Measurements from ENCODE around the gene SPON2.
"Not testable (repeated sequence)": the region's sequence is repeated elsewhere in the genome, so short reads cannot be mapped to it uniquely, and the experiment has no call there.

Gene SPON2

GRCh38 chr4:1152290-1152689 is 20.1 kb downstream of the SPON2 start:
- in situ Hi-C loops (cut with MboI; ENCODE audit: low sequenced_read_pairs), result no loop called here

DNA sequence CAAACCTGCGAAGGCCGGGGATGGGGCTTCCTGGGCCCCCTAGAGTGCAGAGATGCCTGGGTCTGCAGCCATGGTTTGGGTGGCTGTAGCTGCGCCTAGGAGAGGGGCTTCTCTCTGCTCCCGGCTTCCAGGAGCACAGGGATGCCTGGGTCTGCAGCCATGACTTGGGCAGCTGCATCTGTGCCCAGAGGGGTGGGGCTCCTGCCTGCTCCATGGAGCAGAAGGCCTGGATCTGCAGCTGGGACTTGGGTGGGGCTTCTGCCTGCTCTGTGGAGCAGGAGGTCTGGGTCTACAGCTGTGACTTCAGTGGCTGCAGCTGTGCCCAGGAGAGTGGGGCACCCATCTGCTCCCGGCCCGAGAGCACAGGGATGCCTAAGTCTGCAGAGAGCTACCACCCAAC is 20.8 kb downstream of the SPON2 start:
- in situ Hi-C loops (cut with MboI; ENCODE audit: low sequenced_read_pairs), result no loop called here

DNA sequence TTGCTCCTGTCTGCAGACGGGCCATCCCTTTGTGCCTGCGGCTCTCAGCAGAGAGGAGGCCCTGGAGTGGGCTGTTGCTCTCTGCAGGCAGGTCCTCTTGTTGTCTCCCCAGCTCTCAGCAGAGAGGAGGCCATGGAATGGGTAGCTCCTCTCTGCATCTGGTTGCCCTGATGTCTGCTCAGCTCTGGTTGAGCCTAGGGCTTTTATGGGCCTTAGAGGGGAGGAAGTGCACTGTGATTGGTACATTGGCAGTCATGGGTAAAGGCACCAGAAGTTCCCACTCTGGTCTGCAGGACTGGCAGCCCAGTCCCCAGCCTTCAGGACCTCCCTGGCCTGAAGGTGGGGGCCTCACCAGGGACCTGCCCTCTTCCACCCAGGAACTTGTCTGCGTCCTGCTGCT is 21.5 kb downstream of the SPON2 start:
- in situ Hi-C loops (cut with MboI; ENCODE audit: low sequenced_read_pairs), result no loop called here

GRCh38 chr4:1139860-1140259 is 32.5 kb downstream of the SPON2 start:
- in situ Hi-C loops (cut with MboI; ENCODE audit: low sequenced_read_pairs), result loop anchor here (10.0 kb wide), 1 partner anchor 205 kb away; the partner anchor contains the start of gene UVSSA

GRCh38 chr4:1137850-1138249 is 34.5 kb downstream of the SPON2 start:
- in situ Hi-C loops (cut with MboI; ENCODE audit: low sequenced_read_pairs), result loop anchor here (10.0 kb wide), 1 partner anchor 207 kb away; the partner anchor contains the start of gene UVSSA

DNA sequence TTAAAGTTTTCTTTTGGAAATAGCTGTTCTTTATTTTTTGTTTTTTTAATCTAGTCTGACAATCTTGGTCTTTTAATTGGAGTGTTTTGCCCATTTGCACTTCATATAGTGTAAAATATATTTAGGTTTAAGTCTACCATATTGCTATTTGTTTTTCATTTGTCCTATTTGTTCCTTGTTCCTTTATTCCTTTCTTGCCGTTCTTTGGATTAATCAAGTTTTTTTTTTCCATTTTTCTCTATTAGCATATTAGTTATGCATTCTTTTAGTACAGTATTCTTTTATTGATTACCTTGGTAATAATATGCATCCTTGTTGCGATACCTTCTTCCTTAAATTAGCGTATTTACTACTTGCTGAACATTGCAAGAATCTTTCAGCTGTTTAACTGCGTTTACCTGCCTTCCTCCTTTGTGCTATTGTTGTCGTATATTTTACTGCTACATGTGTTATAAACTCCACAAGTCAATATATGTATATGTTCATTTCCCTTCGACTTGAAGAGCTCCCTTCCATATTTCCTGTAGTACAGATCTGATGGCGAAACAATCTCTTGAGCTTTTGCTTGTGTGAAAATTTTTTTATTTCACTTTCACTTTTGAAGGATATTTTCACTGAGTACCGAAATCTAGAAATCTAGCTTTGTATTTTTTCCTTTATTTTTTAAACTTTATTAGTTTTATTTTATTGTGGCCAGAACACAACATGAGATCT is 35.2 kb downstream of the SPON2 start:
- in situ Hi-C loops (cut with MboI; ENCODE audit: low sequenced_read_pairs), result loop anchor here (10.0 kb wide), 1 partner anchor 208 kb away; the partner anchor contains the start of gene UVSSA

GRCh38 chr4:1136048-1136447 is 36.3 kb downstream of the SPON2 start:
- in situ Hi-C loops (cut with MboI; ENCODE audit: low sequenced_read_pairs), result loop anchor here (10.0 kb wide), 1 partner anchor 209 kb away; the partner anchor contains the start of gene UVSSA

- in situ Hi-C loops (cut with MboI; ENCODE audit: low sequenced_read_pairs), result loop anchor here (10.0 kb wide), 1 partner anchor 212 kb away; the partner anchor contains the start of gene UVSSA
Observed at GRCh38 chr4:1133033-1133432, 39.4 kb downstream of the SPON2 start.

DNA sequence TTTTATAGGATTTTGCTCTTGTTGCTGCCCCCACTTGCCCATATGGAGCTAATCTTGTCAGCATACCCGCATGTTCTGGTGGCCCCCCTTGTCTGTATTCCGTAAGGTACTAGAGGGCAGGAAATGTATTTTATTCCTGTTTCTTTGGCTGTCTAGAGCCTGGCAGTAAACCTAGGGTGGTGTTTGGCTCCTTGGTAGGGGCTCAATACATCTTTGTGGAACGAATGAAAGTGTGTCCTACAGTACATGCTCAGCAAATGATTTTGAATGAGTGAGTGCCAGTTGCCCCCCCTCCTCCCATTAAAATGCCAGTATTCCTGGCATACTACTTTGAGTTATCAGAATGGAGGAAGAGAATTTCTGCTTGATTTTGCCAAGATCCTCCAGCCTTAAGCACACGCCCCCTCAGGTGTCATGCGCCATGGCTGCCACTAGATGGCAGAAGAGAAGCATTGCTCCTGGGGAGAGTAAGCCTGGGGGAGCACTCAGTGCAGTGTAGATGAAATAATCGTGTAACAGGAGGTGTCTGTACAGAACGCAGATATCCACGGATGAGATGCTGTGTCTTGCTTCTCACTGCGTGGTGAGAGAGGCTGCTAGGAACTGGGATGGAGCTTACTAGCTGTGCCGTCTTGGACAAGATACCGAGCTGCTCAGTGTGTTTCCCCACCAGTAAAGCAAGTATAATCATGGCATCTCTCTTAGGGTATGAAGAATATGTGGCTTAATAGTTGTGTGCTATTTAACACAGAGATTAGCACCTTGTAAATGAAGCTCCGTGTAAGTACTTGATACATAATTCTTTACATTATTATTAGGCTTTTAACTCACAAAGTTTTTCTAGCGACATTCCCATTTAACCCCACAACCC is 41.8 kb downstream of the SPON2 start:
- in situ Hi-C loops (cut with MboI; ENCODE audit: low sequenced_read_pairs), result loop anchor here (10.0 kb wide), 1 partner anchor 214 kb away; the partner anchor contains the start of gene UVSSA

DNA sequence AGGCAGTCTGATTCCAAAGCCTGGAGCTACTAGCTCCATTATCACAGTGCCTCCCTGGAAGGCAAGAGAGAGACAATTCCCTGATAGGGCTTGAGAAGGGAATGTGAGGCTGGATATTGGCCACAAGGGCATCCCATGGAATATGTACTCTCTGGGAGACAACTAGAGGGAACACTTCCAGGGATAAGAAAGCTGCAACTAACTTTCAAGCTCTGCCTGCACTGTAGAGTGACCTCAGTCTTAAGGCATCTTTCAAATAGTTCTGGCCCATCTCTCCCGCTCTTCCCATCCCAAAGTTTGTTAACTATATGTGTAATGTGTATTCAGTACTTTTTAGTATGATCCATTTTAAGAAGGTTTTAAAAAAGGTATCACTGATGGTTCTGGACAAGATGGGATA is 45.9 kb downstream of the SPON2 start:
- in situ Hi-C loops (cut with MboI; ENCODE audit: low sequenced_read_pairs), result no loop called here

DNA sequence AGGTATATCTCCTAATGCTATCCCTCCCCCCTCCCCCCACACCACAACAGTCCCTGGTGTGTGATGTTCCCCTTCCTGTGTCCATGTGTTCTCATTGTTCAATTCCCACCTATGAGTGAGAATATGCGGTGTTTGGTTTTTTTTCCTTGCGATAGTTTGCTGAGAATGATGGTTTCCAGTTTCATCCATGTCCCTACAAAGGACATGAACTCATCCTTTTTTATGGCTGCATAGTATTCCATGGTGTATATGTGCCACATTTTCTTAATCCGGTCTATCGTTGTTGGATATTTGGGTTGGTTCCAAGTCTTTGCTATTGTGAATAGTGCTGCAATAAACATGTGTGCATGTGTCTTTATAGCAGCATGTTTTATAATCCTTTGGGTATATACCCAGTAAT is 46.9 kb downstream of the SPON2 start:
- in situ Hi-C loops (cut with MboI; ENCODE audit: low sequenced_read_pairs), result not testable (repeated sequence)

DNA sequence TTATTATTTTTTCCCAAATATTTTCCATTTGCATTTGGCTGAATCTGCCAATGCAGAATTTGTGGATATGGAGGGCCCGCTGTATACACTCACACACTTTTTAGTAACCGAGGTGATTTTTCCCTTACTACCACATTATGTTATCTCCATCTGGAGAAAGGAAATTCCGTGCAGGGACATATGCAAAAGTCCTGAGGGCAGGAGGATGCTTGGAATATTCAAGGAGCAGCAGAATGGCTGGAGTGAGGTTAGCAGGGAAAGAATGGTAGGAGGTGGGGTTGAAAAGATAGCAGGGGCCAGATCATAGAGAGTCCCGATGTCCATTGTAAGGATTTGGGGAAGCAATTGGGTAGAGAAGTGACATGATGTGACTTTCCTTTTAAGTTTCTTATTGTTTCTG is 47.6 kb downstream of the SPON2 start:
- in situ Hi-C loops (cut with MboI; ENCODE audit: low sequenced_read_pairs), result no loop called here

GRCh38 chr4:1122505-1122904 is 49.9 kb downstream of the SPON2 start:
- in situ Hi-C loops (cut with MboI; ENCODE audit: low sequenced_read_pairs), result no loop called here
